GM12878 (cell line): ENCODE measurements around the gene PRELID2. TPM values are rescaled to one million over a fixed set of nuclear protein-coding genes. Genes with fewer than 3 reads are reported as not detected.

ENCODE experiments used
- ATAC-seq: fragments of 200-7000 bp; cut with Tn5 transposase; 3 replicates; pipeline ENCODE4 v1.9.1; 2020; ENCODE audit warnings: mild to moderate bottlenecking, moderate library complexity
- BruUV-seq: library from RNA; stranded (reverse); fragments of 400-500 nt; replicated peaks from 2 replicates; lab custom pipeline; 2021; lab: Mats Ljungman, UMichigan
- CTCF ChIA-PET: fragments of 300-600 bp; sonication (Branson Sonifier 250); formaldehyde crosslinking; extraction: SDS; loops from one replicate; lab custom pipeline; 2021; ENCODE audit warnings: inconsistent platforms; lab: Yijun Ruan, JAX
- POLR2A ChIA-PET: fragments of 350-600 bp; formaldehyde crosslinking; extraction: SDS; loops from one replicate; lab custom pipeline; 2021; ENCODE audit warnings: inconsistent platforms; lab: Charles Lee
- RAD21 ChIA-PET: fragments of 300-600 bp; sonication (Branson Sonifier 250); formaldehyde crosslinking; loops from one replicate; lab custom pipeline; 2023; ENCODE audit warnings: antibody characterized with exemption; ENCODE audit not compliant: unreplicated experiment; lab: Charles Lee
- SMC1A ChIA-PET: fragments of 300-600 bp; sonication (Branson Sonifier 250); formaldehyde crosslinking; loops from one replicate; lab custom pipeline; 2023; ENCODE audit not compliant: unreplicated experiment, uncharacterized antibody; lab: Charles Lee
- DNase-seq: peaks from one replicate; pipeline ENCODE4 v3.0.0-alpha.2; 2011; ENCODE audit warnings: low read depth, low spot score
- FAIRE-seq: peaks from 3 replicates; lab custom pipeline; 2011; peaks lifted over from hg19 to GRCh38; lab: Jason Lieb, UNC
- H2AFZ ChIP-seq: 2 replicates; pipeline ENCODE4 v1.6.0; 2011; ENCODE audit warnings: low read depth, low read length, control low read depth; ENCODE audit not compliant: control insufficient read depth
- H3K27ac ChIP-seq: 2 replicates; pipeline ENCODE4 v1.5.1; 2011; ENCODE audit warnings: control low read depth; ENCODE audit not compliant: control insufficient read depth, insufficient read depth
- H3K27me3 ChIP-seq, 2 experiments: replicated peaks in 1 of 2; 2 replicates each; pipeline versions ENCODE4 v1.6.0 to v1.6.1; 2011; ENCODE audit warnings: low read length in 1 of 2; ENCODE audit not compliant: control insufficient read depth in 2 of 2, insufficient read depth in 2 of 2
- H3K36me3 ChIP-seq, 2 experiments: 2 replicates each; pipeline ENCODE4 v1.5.1; 2011; ENCODE audit warnings: low read length in 1 of 2; ENCODE audit not compliant: control insufficient read depth in 2 of 2, insufficient read depth in 2 of 2
- H3K4me1 ChIP-seq: 2 replicates; pipeline ENCODE4 v1.6.1; 2011; ENCODE audit warnings: mild to moderate bottlenecking, low read length, moderate library complexity, mixed read lengths; ENCODE audit not compliant: control insufficient read depth, insufficient read depth
- H3K4me2 ChIP-seq: 2 replicates; pipeline ENCODE4 v1.6.0; 2011; ENCODE audit warnings: control low read depth; ENCODE audit not compliant: control insufficient read depth, insufficient read depth
- H3K4me3 ChIP-seq: fragments of 200-600 bp; sonication (generic); 2 replicates; pipeline ENCODE4 v1.5.1; 2016
- H3K79me2 ChIP-seq: 2 replicates; pipeline ENCODE4 v1.6.0; 2011; ENCODE audit warnings: low read length; ENCODE audit not compliant: control insufficient read depth, insufficient read depth
- H3K9ac ChIP-seq: 2 replicates; pipeline ENCODE4 v1.8.0; 2011; ENCODE audit warnings: low read length, control low read depth, mixed read lengths; ENCODE audit not compliant: control insufficient read depth, insufficient read depth
- H3K9me3 ChIP-seq: replicated peaks from 3 replicates; pipeline ENCODE4 v1.5.1; 2011; ENCODE audit warnings: mild to moderate bottlenecking, low read length; ENCODE audit not compliant: control insufficient read depth, insufficient read depth
- H4K20me1 ChIP-seq: 2 replicates; pipeline ENCODE4 v1.6.0; 2011; ENCODE audit not compliant: control insufficient read depth, insufficient read depth
- BMI1 ChIP-seq: fragments of 450-650 bp; IDR thresholded peaks from 2 replicates; pipeline ENCODE4 v1.6.1; 2016; ENCODE audit warnings: mild to moderate bottlenecking, moderate library complexity, borderline replicate concordance
- BRCA1 ChIP-seq: IDR thresholded peaks from 2 replicates; pipeline ENCODE4 v1.6.1; 2011; ENCODE audit warnings: low read depth, low read length, improper control_type of control experiment
- CBX3 ChIP-seq: fragments of 200-600 bp; sonication (generic); IDR thresholded peaks from 2 replicates; pipeline ENCODE4 v1.6.1; 2016; ENCODE audit warnings: low read depth, borderline replicate concordance
- ESRRA ChIP-seq: IDR thresholded peaks from 2 replicates; pipeline ENCODE4 v1.6.1; 2012; ENCODE audit warnings: mild to moderate bottlenecking, low read length, improper control_type of control experiment
- EZH2 ChIP-seq: IDR thresholded peaks from 2 replicates; pipeline ENCODE4 v1.6.1; 2012; ENCODE audit warnings: low read depth, mild to moderate bottlenecking, control low read depth, inconsistent platforms, low read length, borderline replicate concordance; ENCODE audit not compliant: control insufficient read depth
- JUND ChIP-seq: IDR thresholded peaks from 2 replicates; pipeline ENCODE4 v1.6.1; 2012; ENCODE audit warnings: low read depth, mild to moderate bottlenecking, low read length, improper control_type of control experiment, moderate library complexity
- KLF5 ChIP-seq: fragments of 450-650 bp; IDR thresholded peaks from 2 replicates; pipeline ENCODE4 v1.6.1; 2014; ENCODE audit warnings: mild to moderate bottlenecking; ENCODE audit not compliant: partially characterized antibody
- PAX5 ChIP-seq: IDR thresholded peaks from 2 replicates; pipeline ENCODE4 v1.6.1; 2011; ENCODE audit warnings: low read depth, low read length, borderline replicate concordance
- PAX8 ChIP-seq: fragments of 450-650 bp; IDR thresholded peaks from 2 replicates; pipeline ENCODE4 v1.6.1; 2017; ENCODE audit warnings: mild to moderate bottlenecking, moderate library complexity
- RAD21 ChIP-seq: IDR thresholded peaks from 2 replicates; pipeline ENCODE4 v1.6.1; 2011; ENCODE audit warnings: mild to moderate bottlenecking, low read depth, low read length, moderate library complexity; ENCODE audit not compliant: insufficient read depth
- RCOR1 ChIP-seq: conservative IDR thresholded peaks from 2 replicates; pipeline ENCODE4 v1.6.1; 2012; ENCODE audit warnings: low read depth, low read length, improper control_type of control experiment
- SIX5 ChIP-seq: IDR thresholded peaks from 2 replicates; pipeline ENCODE4 v1.6.1; 2011; ENCODE audit warnings: mild to moderate bottlenecking, low read depth, low read length, moderate library complexity; ENCODE audit not compliant: severe bottlenecking
- TARDBP ChIP-seq: IDR thresholded peaks from 2 replicates; pipeline ENCODE4 v1.6.1; 2016; ENCODE audit warnings: borderline replicate concordance
- USF1 ChIP-seq: IDR thresholded peaks from 2 replicates; pipeline ENCODE4 v1.6.1; 2011; ENCODE audit warnings: borderline replicate concordance, low read depth, mild to moderate bottlenecking, moderate library complexity, mixed read lengths, low read length; ENCODE audit not compliant: insufficient read depth; ENCODE audit errors: extremely low read length
- ZBED1 ChIP-seq: IDR thresholded peaks from 2 replicates; pipeline ENCODE4 v1.6.1; 2016; ENCODE audit warnings: borderline replicate concordance
- ZNF274 ChIP-seq: IDR thresholded peaks from one replicate; pipeline ENCODE4 v1.8.0; 2011; ENCODE audit not compliant: insufficient read length, insufficient read depth
- WGBS: methylation state at CpG from one replicate; pipeline ENCODE4 v1.1.6; 2016; ENCODE audit warnings: low lambda C conversion rate; ENCODE audit not compliant: insufficient replicate concordance, insufficient coverage; ENCODE audit errors: missing lambda C conversion rate; 5-methylcytosine and 5-hydroxymethylcytosine counted together
- in situ Hi-C: fragments of 300-500 bp; cut with MboI; formaldehyde crosslinking; loops from 9 replicates; pipeline ENCODE4 v1.14.3; 2018; ENCODE audit warnings: mixed read lengths
- intact Hi-C: fragments of 100-400 bp; cut with micrococcal nuclease; formaldehyde crosslinking; loops from one replicate; pipeline ENCODE4 v1.14.2; 2022; ENCODE audit not compliant: unreplicated experiment
- polyA plus RNA-seq, 11 experiments: library from polyadenylated mRNA; depleted of rRNA in 4 of 11; unstranded in 6 of 11; stranded (reverse) in 5 of 11; fragments of >200 nt; fragmentation: Nextera tagmentation in 4 of 11; fragmentation: Illumina TruSeq in 1 of 11; extraction: Ambion mirVana in 4 of 11; extraction: Trizol in 1 of 11; gene quantifications; 1 replicate in 1 of 11; 2 replicates in 10 of 11; pipeline versions ENCODE4 v1.2.1 to v1.2.3, GENCODE V29; 2011 to 2016; ENCODE audit warnings: inconsistent platforms in 2 of 11, missing spikeins in 2 of 11, low read depth in 1 of 11
- total RNA-seq, 4 experiments: library from RNA; depleted of rRNA in 3 of 4; stranded (reverse); fragments of >200 nt in 3 of 4; fragmentation: Illumina TruSeq in 1 of 4; extraction: Trizol in 1 of 4; gene quantifications; 2 replicates each; pipeline versions ENCODE4 v1.2.1 to v1.2.3, GENCODE V29; 2013 to 2021

The PRELID2 gene
- total and polyA plus RNA-seq, 10 of the 15 experiments (the other 5 are each of a cell fraction or from before 2014, with no cell fraction given): 0.07 to 0.31 (median 0.13) TPM; not detected in 5

DNA sequence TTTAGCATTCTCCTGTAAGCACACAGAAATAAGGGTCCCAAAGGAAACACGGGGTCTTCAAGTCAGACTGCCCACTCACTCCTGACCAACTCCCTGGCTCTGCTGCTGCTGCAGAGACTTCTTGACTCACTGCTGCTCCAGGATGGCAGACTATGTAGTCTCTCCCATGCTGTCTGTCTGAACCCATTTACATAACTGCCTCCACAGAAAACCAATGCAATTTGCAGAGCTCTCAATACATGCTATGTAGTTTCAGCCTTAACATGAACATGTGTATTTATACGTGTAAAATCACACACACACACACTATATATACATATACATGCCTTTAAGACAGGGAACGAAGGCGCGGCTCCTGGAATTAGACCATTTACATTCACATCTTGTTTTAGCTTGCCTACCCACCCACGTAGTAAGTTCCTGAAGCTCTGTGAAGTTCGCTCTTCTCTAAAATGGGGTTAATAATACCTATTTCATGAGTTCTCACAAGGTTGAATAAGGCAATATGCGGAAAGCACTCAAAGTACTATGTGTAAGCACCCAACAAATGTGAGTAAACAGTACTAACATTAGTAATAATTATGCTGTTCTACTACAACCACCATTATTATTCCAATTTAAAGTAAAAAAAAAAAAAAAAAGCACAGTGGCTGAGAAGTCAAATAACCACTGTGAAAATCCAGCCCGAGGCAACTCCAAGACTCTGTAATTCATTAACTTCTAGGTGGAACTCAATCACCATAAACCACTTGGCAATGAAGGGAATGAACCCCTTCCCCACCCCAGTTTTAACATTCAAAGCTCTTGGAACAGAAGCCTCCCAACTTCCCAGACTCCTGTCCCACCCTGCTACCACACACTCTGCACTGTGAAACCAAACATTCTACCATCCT lies 31.8 kb downstream of the PRELID2 start (continued):
- TF ChIP-seq EZH2 (no peak), RCOR1 (no peak), ESRRA (no peak), BMI1 (no peak)

DNA sequence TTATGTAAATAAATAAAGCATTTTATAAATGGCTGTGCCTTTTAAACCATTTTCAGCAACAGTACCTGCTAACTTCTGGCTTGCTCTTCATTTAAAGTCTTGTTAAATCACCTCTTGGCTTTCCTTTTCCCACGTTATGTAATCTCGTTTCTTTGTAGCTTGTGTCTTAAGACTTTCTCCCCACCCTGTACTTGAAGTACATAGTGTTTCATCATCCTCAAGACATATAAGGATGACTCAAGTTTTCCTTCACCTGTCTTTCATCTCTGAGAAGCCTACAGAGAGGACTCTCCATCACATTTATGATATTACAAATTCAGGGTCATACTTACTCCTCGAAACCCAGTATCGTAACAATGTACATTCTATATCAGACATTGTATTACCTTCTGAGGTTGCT lies 33.9 kb downstream of the PRELID2 start:
- RAD21 ChIA-PET: no interaction called here
- Histone ChIP-seq H3K9ac (no peak overlapping the region), H3K79me2 (no peaks in the 10 kb centered on the region), H3K4me3 (no peak overlapping the region), H3K9me3 (no peaks in the 10 kb centered on the region), H4K20me1 (no peaks in the 10 kb centered on the region), H3K27ac (no peak overlapping the region), H3K36me3 (no peaks in the 10 kb centered on the region), H3K27me3 (no peaks in the 10 kb centered on the region), H3K4me2 (no peak overlapping the region), H2AFZ (no peak overlapping the region), H3K4me1 (no peaks in the 10 kb centered on the region)
- SMC1A ChIA-PET: no interaction called here
- in situ Hi-C loops (no loop called here), intact Hi-C loops (no loop called here)
- CTCF ChIA-PET: no interaction called here
- BruUV-seq: no TSS peak
- DNase-seq (no peak), FAIRE-seq (no peak), ATAC-seq (no peak)
- POLR2A ChIA-PET: no interaction called here
- WGBS: 32% methylated on average over 4 of the region's 4 CpGs
- TF ChIP-seq RAD21 (no peak), KLF5 (no peak), SIX5 (no peak), PAX8 (no peak), USF1 (no peak), RCOR1 (no peak), ZBED1 (no peak), JUND (no peak), TARDBP (no peak), BRCA1 (no peak), PAX5 (no peak), ZNF274 (no peak), CBX3 (no peak)
